Stimulated activated CD4-positive, alpha-beta T cell treated with anti-CD3 and anti-CD28 coated beads, Interleukin-15, amount 100 ng/mL, for 24 hours (primary cell): Measurements from ENCODE around the gene SUN5.

Experiments used
- DNase-seq: peaks from one replicate; pipeline ENCODE4 v3.0.0-alpha.2; 2020

SUN5 gene

GRCh38 chr20:33026072-33026778 lies 22.0 kb upstream of the SUN5 start:
- no peak for DNase-seq

GRCh38 chr20:33025318-33025876 lies 21.2 kb upstream of the SUN5 start:
- DNase-seq = no peak

- DNase-seq = no peak
Measured at GRCh38 chr20:33024609-33025317, 20.5 kb upstream of the SUN5 start.

GRCh38 chr20:33024243-33024560 lies 20.0 kb upstream of the SUN5 start:
- DNase-seq = no peak

- no peak for DNase-seq
Measured at GRCh38 chr20:33023439-33024242, 19.4 kb upstream of the SUN5 start.

GRCh38 chr20:33022694-33023438 lies 18.6 kb upstream of the SUN5 start:
- no peak for DNase-seq

GRCh38 chr20:33022289-33022688 lies 18.1 kb upstream of the SUN5 start:
- no peak for DNase-seq

- no peak for DNase-seq
Measured at GRCh38 chr20:33021879-33022278, 17.6 kb upstream of the SUN5 start.

GRCh38 chr20:33020278-33021161 lies 16.3 kb upstream of the SUN5 start:
- no peak for DNase-seq

GRCh38 chr20:33019465-33020277 lies 15.4 kb upstream of the SUN5 start:
- DNase-seq = no peak

GRCh38 chr20:33018169-33018931 lies 14.1 kb upstream of the SUN5 start:
- DNase-seq = no peak

GRCh38 chr20:33017542-33017941 lies 13.3 kb upstream of the SUN5 start:
- DNase-seq = no peak

- DNase-seq = no peak
Measured at GRCh38 chr20:33016581-33017109, 12.4 kb upstream of the SUN5 start.

GRCh38 chr20:33015700-33016580 lies 11.7 kb upstream of the SUN5 start:
- DNase-seq = no peak

- no peak for DNase-seq
Measured at GRCh38 chr20:33015114-33015484, 10.9 kb upstream of the SUN5 start.

GRCh38 chr20:33014336-33015113 lies 10.3 kb upstream of the SUN5 start:
- DNase-seq = no peak

- DNase-seq = no peak
Measured at GRCh38 chr20:33013701-33014326, 9.6 kb upstream of the SUN5 start.
